Psoas muscle (tissue), 8 donors: ENCODE data around the gene SEZ6L2. TPM values are rescaled to one million over a fixed set of nuclear protein-coding genes. Genes with fewer than 3 reads are reported as not detected.
"Not testable (repeated sequence)": the region's sequence is repeated elsewhere in the genome, so short reads cannot be mapped to it uniquely, and the experiment has no call there.

Experiments used
- ATAC-seq, 4 donors: fragments of 200-7000 bp; cut with Tn5 transposase; one replicate each; pipeline ENCODE4 v1.9.1; 2020; ENCODE audit warnings: moderate library complexity in 3 of 4, mild to moderate bottlenecking in 2 of 4
- DNase-seq, 2 donors: peaks; one replicate each; pipeline ENCODE4 v3.0.0-alpha.2; 2020
- H3K27ac ChIP-seq: fragments of 200-600 bp; one replicate; pipeline ENCODE4 v1.8.0; 2022
- H3K27me3 ChIP-seq, 3 donors: fragments of 200-600 bp in 1 of 3; one replicate each; pipeline versions ENCODE4 v1.6.1 to v1.8.0; 2013 to 2022; ENCODE audit warnings: low read length in 2 of 3, mild to moderate bottlenecking in 2 of 3, moderate library complexity in 1 of 3; ENCODE audit not compliant: insufficient read depth in 3 of 3
- H3K36me3 ChIP-seq, 2 donors: fragments of 200-600 bp in 1 of 2; one replicate each; pipeline versions ENCODE4 v1.6.1 to v1.8.0; 2013 to 2022; ENCODE audit warnings: low read depth in 1 of 2, mild to moderate bottlenecking in 1 of 2, moderate library complexity in 1 of 2; ENCODE audit not compliant: insufficient read depth in 1 of 2
- H3K4me1 ChIP-seq: fragments of 200-600 bp; one replicate; pipeline ENCODE4 v1.8.0; 2022
- H3K4me3 ChIP-seq: fragments of 200-600 bp; one replicate; pipeline ENCODE4 v1.8.0; 2022; ENCODE audit warnings: mild to moderate bottlenecking
- H3K9me3 ChIP-seq: fragments of 200-600 bp; one replicate; pipeline ENCODE4 v1.8.0; 2022
- WGBS, 3 donors: extraction: QIAGEN DNeasy Blood & Tissue Kit; methylation state at CpG; one replicate each; pipeline versions ENCODE4 v1.1.6 to v1.1.7; 2013; 5-methylcytosine and 5-hydroxymethylcytosine counted together
- intact Hi-C, 2 donors: fragments of 100-400 bp; cut with DNase I; formaldehyde crosslinking; loops; one replicate each; pipeline versions ENCODE4 v1.11.0 to v1.14.2; 2022
- polyA plus RNA-seq, 3 donors: library from polyadenylated mRNA; stranded (reverse); fragments of 200-250 nt; gene quantifications; one replicate each; pipeline ENCODE4 v1.2.3, GENCODE V29; 2013
- total RNA-seq, 4 donors: library from RNA; stranded (reverse); fragmentation: NEBNext Ultra II Directional in 2 of 4; extraction: Animal tissue kit (Norgen Biotek cat#: 25700) in 2 of 4; gene quantifications; one replicate each; pipeline versions ENCODE4 v1.2.1 to v1.2.4, GENCODE V29; 2021 to 2023
- TF ChIP-seq, protein P1 (sequence below): fragments of 200-600 bp; IDR thresholded peaks from one replicate; pipeline ENCODE4 v1.8.0; 2022; ENCODE audit warnings: antibody characterized with exemption
- donor health status: healthy with polysubstance abuse.
- donor health status: DM: no; HTN: no; CAD: no; lungs with moderate emphysema.
- donor health status: Bipolar disorder and iron deficiency.
- donor health status: healthy.
- donor health status: DM: yes; HTN: yes; CAD: no.
- donor health status: DM: no; HTN: no; CAD: no.
- donor health status: DM: no; HTN: no; CAD: no.
- donor health status: DM: yes; HTN: yes; CAD: no.

SEZ6L2 gene
- total and polyA plus RNA-seq, 7 donors: 0.05 to 0.86 (median 0.23) TPM

DNA sequence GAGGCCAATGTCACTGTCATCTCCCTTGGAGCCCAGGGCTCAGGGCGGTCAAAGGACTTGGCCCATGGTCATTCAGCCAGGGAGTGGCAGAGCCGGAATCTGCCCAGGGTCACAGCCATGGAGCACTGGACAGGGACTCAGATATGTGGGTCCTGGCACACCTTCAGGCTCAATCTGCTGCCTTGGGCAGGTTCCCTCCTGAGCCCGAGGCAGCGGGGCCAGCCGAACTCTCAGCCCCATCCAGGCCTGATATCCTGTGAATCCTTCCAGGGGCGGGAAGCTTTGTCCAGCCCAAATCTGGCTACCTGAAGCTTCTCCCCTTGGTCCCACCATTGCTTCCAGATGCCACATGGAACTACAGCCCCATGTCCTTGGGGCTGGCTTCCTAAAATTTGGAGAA lies 24.1 kb downstream of the SEZ6L2 start:
- Histone ChIP-seq H3K4me3 (no peak overlapping the region), H3K4me1 (no peaks in the 10 kb centered on the region), H3K27me3 (peaks cover 0 to 51% (median 24%) of the 10 kb centered on the region in 3 donors), H3K9me3 (no peaks in the 10 kb centered on the region), H3K36me3 (no peaks in the 10 kb centered on the region), H3K27ac (no peak overlapping the region)
- DNase-seq (no peak), ATAC-seq (no peak)
- intact Hi-C loops: no loop called here
- WGBS, 3 donors: 80 to 86% (median 84%) methylated on average over 6 of the region's 6 CpGs
- TF ChIP-seq, protein P1, sequence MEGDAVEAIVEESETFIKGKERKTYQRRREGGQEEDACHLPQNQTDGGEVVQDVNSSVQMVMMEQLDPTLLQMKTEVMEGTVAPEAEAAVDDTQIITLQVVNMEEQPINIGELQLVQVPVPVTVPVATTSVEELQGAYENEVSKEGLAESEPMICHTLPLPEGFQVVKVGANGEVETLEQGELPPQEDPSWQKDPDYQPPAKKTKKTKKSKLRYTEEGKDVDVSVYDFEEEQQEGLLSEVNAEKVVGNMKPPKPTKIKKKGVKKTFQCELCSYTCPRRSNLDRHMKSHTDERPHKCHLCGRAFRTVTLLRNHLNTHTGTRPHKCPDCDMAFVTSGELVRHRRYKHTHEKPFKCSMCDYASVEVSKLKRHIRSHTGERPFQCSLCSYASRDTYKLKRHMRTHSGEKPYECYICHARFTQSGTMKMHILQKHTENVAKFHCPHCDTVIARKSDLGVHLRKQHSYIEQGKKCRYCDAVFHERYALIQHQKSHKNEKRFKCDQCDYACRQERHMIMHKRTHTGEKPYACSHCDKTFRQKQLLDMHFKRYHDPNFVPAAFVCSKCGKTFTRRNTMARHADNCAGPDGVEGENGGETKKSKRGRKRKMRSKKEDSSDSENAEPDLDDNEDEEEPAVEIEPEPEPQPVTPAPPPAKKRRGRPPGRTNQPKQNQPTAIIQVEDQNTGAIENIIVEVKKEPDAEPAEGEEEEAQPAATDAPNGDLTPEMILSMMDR: no peak

DNA sequence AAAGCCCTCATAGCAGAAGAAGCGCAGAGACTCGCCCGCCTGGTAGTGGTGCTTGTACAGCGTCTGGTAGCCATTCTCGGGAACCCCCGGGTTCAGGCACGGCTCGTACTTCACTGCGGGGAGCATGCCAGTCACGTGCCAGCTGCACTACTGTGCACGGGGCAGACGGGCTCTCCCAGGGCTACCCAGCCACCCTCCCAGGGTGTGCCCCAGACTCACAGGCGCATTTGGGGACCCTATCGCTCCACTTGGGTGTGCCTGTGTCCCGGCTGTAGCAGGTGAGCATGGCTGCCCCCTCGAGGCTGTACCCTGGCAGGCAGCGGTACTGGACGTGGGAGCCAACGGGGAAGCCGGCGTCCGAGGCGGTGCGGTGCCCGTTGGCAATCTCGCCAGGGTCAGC lies 26.0 kb downstream of the SEZ6L2 start:
- TF ChIP-seq, protein P1: no peak
- Histone ChIP-seq H3K9me3 (no peaks in the 10 kb centered on the region), H3K27me3 (peaks cover 0 to 37% (median 21%) of the 10 kb centered on the region in 3 donors), H3K36me3 (no peaks in the 10 kb centered on the region), H3K4me1 (no peaks in the 10 kb centered on the region), H3K4me3 (no peak overlapping the region), H3K27ac (no peak overlapping the region)
- ATAC-seq: no peak
- intact Hi-C loops: no loop called here
- 78 to 83% (median 80%) methylated on average over 26 of the region's 26 CpGs for WGBS, 3 donors
- DNase-seq: no peak

DNA sequence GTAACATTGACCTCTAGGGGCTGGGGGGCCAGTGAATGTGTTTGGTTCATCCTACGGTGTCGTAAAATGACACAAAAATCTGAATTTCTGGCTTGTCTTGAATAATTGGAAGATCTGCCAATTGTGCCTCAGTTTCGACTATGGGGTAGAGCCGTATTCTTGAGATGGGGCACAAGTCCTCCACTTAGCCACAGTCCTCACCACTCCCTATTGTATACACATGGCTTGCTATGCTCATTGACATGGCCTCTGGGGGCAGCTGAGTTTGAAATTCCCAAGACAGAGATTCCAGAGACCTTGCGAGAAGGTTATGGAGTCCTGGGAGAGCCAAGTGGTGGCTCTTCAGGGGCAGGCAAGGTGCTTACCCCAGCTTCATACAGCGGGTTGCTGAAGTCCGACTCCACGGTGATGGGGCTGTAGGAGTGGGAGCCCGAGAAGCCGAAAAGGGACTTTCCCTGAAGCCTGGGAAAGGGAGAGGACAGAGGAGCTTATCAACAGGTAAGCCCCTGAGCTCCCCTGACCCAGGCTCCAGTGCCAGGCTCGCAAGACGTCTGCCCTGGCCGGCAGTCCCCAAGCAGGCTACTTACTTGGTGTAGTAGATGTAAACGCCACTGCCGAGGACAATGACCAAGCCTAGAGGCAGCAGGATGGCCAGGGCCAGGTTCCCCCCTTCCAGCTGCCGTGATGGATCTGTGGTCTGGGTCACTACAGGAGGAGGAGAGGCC lies 27.4 kb downstream of the SEZ6L2 start:
- Histone ChIP-seq H3K27me3 (peaks cover 0 to 24% (median 11%) of the 10 kb centered on the region in 3 donors), H3K36me3 (no peaks in the 10 kb centered on the region), H3K4me1 (no peaks in the 10 kb centered on the region), H3K9me3 (no peaks in the 10 kb centered on the region), H3K27ac (no peak overlapping the region), H3K4me3 (no peak overlapping the region)
- intact Hi-C loops: no loop called here
- no peak for DNase-seq
- TF ChIP-seq, protein P1: no peak
- ATAC-seq: no peak
- WGBS, 3 donors: 84 to 87% (median 87%) methylated on average over 16 of the region's 16 CpGs

DNA sequence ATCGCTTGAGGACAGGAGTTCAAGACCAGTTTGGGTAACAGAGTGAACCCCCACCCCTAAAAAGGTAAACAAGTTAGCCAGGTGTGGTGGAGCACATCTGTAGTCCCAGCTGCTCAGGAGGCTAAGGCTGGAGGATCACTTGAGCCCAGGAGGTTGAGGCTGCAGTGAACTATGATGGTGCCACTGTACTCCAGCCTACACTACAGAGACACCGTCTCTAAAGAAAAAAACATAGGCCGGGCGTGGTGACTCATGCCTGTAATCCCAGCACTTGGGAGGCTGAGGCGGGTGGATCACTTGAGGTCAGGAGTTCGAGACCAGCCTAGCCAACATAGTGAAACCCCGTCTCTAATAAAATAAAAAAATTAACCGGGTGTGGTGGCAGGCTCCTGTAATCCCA lies 30.3 kb downstream of the SEZ6L2 start:
- 76 to 83% (median 82%) methylated on average over 8 of the region's 8 CpGs for WGBS, 3 donors
- ATAC-seq, H3K27me3 ChIP-seq, H3K9me3 ChIP-seq, H3K27ac ChIP-seq, intact Hi-C loops, H3K4me3 ChIP-seq, H3K4me1 ChIP-seq, DNase-seq, H3K36me3 ChIP-seq: not testable (repeated sequence)

DNA sequence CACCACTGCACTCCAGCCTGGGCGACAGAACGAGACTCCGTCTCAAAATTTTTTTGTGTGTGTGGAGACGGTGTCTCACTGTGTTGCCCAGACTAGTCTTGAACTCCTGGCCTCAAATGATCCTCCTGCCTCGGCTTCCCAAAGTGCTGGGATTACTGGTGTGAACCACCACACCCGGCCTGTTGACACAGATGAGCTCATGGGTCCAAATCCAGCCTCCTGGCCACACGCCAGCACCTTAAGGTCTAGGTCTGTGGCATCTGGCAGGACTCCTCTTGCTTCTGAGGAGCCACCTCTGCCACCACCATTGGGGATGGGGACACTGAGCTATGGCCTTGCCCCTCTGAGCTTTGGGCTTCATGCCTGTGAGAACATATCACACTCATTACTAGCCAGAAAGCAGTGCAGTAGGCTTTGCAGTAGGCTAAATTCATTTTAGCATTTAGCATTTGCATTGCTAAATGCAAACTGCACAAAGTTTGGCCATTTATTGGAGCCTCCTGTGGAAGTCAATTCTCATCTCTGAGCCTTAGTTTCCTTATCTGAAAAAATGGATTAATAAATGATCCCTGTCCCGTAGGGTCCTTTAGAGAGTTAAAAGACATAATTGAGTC lies 30.8 kb downstream of the SEZ6L2 start:
- intact Hi-C loops: no loop called here
- H3K9me3 ChIP-seq: no peaks in the 10 kb centered on the region
- TF ChIP-seq, protein P1: no peak
- H3K36me3 ChIP-seq: no peaks in the 10 kb centered on the region
- no peak overlapping the region for H3K4me3 ChIP-seq
- ATAC-seq: no peak
- no peaks in the 10 kb centered on the region for H3K27me3 ChIP-seq
- WGBS, 3 donors: 57 to 73% (median 64%) methylated on average over 8 of the region's 8 CpGs
- no peaks in the 10 kb centered on the region for H3K4me1 ChIP-seq
- H3K27ac ChIP-seq: no peak overlapping the region
- peak in 1 of 2 donors; percentile 23 for DNase-seq
